HG03280 (cell line): ENCODE results near the gene FREM2.

Experiments used
- ATAC-seq: cut with Tn5 transposase; IDR thresholded peaks from one replicate; pipeline ENCODE4 v1.9.1; 2021; ENCODE audit warnings: mild to moderate bottlenecking, moderate library complexity; ENCODE audit not compliant: unreplicated experiment

FREM2 gene

DNA sequence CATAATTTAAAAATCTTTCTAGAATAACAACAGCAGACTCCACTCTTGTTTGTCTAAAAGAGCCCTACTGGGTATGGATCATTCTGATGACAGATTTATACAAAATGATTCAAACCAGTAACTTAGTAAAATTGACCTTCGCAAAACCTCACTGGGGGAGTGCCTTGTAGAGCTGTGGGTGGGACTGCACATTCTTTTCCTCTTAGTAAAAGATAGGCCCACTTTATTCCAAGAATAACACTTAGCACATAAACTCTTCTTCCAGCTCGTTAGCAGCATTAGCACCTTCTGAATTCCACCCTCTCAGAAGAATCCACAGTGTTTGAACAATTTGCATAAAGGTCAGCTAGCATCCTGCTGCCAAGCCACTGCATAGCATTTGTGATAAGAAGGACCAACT lies 196.9 kb downstream of the FREM2 start:
- ATAC-seq = no peak

DNA sequence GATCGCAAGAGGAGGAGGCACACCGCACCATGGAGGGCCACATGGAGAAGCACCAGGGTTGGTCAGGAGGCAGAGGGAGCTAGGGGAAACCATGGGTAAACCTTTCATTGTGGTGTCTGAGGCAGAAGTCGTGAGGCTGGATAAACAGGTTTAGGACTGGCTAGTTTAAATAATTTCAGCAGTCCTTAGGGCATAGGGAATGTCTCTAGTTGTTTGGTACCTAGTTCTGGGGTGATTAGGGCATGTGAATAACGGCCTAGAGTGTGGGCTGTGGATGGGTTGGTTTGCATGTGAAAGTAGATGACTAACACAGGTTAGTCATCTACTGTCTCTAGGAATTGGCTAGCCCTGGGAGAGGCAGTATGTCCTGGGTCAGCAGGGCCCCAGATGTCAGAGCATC lies 201.4 kb downstream of the FREM2 start:
- ATAC-seq = no peak

DNA sequence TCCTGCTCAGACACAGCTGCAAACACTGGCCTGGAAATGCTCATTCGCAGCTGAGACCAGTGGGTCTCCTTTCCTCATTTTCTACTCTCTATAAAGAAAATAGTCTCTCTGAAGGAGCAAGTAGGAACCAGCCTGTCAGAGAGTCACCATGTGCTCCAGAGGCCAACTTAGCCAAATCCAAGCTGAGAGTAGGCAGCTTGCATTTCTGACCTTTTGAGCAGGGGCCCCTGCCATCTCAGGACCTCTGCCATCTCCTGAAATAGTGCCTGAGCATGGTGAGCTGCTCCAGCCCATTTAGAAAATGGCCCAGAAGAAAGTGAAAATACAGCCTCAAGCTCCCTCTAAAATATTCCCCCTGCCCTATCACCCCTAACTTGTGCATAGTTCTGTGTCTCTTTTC lies 208.2 kb downstream of the FREM2 start:
- ATAC-seq = no peak

DNA sequence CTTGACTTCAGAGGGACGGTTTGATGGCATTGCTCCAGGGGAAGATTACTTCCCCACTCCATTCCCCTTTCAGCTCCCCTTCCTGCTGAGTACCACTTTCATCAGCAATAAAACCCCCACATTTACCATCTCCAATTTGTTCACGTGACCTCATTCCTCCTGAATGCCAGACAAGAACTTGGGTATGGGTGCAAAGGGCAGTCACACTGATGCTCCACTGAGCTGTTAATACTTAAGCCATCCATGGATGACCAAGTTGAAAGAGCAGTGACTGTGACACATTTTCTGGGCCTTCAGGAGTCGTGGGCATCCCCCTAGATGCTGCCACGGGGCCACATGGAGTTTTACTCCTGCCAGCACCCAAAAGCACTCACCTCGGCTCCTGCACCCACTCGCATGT lies 210.6 kb downstream of the FREM2 start:
- ATAC-seq = no peak

DNA sequence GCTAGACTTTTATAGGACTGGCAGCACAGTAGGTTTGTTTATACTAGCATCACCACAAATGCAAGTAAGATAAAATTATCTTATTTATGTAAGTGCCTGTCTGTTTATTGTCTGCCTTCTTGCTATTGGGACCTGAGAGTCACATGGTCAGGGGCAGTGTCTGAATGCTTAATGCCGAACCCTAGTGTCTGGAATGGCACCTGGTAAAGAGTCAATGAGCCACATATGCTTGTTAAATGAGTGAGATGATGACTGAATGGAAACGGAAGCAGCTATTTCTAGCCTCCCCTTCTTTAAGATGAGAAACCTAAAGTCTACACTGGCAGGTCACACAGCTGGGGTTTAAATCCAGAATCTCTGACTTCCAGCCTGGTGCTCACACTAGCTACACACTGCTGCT lies 211.6 kb downstream of the FREM2 start:
- ATAC-seq = no peak

DNA sequence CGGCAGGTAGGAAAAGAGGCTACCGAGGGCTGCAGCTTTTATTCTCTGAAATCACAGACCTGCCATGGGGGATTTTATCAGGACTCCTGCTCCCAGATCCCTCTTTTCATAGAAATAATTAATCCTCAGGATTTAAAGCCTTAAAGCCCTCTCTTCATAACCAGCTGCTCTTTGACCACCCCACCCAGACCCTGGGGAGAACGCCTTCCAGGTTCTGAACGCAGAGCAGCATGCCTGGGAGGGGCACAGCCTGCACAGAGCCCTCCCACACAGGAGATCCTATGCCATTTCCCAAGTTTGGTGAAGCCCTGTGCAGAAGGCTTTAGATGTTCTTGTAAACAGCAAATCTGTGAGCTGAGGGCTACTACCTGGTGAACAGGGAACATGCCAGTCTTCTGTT lies 212.7 kb downstream of the FREM2 start:
- ATAC-seq = no peak

DNA sequence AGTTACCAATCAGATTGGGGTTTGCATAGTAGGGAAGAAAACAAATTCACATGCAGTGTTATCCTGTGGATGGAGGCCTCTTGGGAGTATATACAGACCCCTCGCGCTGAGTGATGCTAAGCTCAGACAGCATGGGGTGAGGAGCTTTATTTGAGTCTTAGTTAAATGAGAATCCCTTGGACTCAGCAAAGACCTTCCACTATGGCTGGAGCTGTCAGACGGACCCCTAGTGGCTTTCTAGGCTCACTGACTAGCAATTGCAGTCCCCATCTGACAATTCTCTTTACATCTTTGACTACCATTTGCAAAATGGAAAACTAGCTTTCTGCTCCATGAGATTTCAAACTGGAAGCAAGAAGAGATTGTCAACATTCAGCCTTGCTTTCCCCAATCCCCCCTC lies 213.3 kb downstream of the FREM2 start:
- ATAC-seq = no peak

DNA sequence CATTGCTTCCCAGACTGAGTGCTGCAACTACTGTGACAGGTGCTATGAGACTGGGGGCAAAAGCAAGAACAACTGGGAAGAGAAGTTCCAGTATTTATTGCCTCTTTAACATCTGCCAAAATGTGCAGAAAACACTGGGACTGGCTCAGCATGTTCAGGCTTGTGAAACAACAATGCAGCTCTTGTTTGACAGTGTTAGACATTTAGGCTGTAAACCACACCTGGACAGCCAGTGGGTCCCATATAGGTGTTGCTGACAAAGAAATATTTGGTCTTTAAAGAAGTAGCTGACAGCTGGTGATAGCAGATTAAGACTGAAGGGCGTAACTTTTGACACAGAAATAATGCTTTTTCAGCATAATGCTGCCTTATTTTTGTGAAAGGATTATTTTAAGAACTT lies 215.7 kb downstream of the FREM2 start:
- no peak for ATAC-seq

DNA sequence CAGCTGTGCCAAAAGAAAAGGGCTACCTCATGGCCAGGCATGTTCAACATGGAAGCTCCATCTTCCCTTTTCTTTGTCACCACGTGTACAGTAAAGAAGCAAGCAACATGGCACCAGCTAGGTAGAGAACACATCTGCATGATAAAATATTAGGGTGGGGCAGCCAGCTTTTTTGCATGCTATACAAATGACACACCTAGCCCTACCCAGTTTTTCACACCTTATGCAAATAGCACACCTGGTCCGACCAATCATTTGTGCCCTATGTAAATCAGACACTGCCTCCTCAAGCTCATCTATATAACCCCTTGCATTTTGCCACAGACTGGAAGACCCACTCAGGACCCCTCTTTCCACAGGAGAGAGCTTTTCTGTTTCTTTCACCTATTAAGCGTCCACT lies 218.2 kb downstream of the FREM2 start:
- no peak for ATAC-seq

DNA sequence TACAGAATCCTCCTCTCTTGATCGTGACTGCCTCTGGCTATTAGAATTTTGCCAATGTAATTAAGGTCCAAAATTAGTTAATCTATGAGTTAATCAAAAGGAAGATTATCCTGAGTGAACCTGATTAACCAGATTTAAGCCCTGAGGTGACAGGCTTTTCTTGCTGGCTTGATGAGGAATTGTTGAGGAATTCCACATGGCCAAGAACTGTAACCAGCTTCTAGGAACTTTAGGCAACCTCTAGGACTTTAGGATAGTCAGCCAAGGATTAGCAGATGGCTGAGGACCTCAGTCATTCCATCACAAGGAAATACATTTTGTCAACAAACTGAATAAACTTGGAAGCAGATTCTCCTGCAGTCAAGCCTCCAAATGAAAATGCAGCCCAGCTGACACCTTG lies 219.0 kb downstream of the FREM2 start:
- no peak for ATAC-seq

DNA sequence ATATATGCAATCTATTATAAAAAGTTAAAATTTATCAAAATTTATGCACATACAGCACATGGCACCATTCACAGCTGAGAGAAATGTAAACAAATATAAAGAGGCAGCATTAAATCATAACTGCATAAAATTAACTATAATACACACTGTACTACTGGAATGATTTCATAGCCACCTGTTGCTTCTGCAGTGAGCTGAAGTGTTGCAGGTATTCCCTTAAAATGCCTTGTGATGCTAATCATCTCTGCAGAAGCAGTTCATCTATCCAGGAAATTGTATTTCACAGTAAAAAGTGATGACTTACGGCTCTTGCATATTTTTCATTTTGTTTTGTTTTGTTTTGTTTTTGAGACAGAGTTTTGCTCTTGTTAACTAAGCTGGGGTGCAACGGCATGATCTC lies 221.7 kb downstream of the FREM2 start:
- no peak for ATAC-seq

DNA sequence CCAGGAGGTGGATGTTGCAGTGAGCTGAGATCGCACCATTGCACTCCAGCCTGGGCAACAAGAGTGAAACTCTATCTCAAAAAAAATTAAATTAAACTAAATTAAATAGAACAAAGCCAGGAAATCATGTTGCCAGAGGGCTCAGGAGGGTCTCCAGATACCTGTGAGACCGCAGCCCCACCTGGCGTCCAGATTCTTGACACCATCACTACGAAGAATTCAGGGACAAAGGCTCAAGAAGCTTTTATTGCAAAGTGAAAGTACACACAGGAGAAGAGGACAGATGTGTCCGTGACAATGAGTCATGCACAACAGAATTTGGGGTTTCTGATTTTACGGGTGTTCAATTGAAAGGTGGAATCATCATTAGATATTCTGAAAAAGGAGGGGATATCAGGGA lies 227.2 kb downstream of the FREM2 start:
- ATAC-seq = no peak

DNA sequence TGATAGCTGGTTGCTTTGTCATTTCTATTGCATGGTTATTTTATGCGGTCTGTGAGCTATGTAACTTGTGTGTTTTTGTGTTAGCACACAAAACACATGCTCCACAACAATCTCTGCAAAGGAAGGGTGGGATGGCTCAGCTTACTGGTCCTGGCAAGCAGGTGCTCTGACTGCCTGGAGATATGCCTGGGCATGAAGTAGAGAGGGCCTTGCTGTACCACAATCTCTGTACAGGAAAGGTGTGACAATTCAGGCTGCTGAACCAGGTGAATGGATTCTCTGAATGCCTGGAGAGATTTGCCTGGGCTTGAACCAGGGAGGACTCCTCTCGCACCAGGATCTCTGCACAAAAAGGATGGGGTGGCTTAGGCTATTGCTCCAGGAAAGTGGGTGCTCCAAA lies 234.2 kb downstream of the FREM2 start:
- no peak for ATAC-seq

DNA sequence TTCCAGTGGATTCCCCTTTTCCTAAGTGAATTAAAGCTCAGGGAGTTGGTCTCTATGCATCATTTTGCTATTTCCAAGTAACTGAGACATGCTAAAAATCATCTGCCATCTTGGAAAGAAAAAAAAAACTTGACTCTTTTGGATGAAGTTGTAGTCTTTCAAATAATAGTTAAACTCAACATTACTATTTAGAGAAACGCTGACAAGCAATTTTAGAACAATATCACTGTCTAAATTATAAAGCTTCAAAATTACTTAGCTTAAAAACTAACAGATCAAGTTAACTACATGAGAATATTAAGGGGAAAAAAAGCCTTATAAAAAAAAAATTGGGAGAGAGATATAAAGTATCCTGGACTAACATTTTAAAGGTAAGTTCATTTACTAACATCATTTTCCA lies 235.3 kb downstream of the FREM2 start:
- no peak for ATAC-seq

DNA sequence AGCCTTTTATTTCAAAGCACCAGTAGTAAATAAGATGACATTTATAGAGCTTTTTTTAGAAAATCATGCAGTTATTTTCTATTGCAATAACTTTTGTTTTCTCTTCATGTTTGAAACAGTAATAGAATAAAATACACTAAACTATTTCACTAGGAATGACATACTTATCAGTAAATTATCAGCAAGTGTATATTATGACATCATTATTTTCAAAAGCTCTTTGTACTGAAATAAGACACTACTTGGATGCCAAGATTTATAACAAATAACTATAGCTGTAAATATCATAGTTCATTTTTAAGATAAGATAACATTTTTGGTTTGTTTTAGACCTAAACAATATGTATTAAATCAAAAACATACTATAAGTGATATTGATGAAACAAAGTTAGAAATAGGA lies 246.9 kb downstream of the FREM2 start:
- ATAC-seq = no peak
